Stimulated activated naive CD4-positive, alpha-beta T cell treated with Interleukin-2 at 50 U/mL for 16 hours (primary cell): ENCODE results near the gene HEXD.

Source experiments
- DNase-seq: peaks from one replicate; lab custom pipeline; 2025; lab: John Stamatoyannopoulos, UW

Gene HEXD

DNA sequence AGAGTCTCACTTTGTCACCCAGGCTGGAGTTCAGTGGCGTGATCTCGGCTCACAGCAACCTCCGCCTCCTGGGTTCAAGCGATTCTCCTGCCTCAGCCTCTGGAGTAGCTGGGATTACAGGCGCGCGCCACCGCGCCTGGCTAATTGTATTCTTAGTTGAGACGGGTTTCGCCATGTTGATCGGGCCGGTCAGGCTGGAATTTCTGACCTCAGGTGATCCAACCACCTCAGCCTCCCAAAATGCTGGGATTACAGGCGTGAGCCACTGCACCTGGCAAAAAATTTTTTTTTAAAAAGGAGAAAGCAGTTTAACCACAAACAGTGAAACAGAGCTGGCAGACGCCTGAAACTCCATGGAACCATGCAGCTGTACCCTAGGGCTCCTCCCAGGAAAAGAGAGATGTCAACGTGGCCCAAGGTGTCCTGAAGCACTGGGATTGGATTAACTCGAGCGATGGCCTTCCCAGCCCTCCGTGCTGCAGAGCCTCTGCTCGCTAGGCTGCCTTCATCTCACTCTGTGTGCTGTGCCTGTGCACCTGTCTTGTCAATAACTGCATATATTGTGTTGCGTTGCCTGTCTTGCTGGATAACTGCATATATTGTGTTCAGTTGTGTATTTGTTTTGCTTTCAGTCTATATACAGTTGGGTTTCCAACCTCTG is 71.8 kb downstream of the HEXD start:
- DNase-seq, result no peak

DNA sequence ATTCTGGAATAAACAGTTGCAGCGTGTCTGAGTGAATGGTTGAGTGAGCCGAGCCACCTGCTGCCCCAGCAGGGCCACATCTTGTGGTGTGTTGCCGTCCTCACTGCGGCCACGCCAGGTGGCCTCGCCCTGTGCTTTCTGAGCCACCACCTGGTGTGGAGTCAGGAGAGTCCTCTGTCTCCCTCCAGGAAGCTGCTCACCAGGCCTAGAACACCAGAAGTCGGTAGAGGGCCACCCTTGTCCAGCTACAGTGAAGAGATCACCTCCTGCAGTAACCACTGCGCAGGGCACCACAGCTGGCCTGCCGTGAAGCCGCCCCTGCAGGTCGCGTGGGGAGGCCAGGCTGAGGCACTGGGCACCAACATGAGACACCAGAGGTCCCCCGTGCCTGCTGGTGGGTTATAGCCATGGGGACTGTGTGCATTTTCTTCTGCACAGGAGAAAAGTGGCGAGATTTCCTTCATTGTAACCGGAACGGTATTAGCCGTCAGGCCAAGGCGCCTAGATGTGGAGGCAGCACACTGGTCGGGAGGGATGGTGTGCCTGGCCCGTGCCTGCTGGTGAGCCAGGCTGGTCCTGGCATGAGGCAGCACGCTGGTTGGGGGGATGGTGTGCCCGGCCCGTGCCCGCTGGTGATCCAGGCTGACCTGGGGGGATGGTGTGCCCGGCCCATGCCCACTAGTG is 72.5 kb downstream of the HEXD start:
- DNase-seq, result no peak

DNA sequence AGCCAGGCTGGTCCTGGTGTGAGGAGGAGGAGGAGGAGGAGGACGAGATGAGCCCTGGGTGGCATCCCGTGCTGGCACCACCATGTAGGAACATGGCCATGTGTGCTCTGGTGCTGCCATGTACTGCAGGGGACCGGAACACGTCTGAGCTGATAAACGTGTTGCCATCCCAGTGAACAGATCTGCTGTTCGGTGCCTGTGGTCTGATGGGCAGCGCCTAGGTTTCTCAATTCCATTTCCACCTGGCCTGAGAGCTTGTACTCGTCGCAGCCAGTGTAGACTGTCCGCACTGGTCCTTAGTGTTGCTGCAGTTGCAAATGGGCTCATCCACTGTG is 73.0 kb downstream of the HEXD start:
- no peak for DNase-seq

DNA sequence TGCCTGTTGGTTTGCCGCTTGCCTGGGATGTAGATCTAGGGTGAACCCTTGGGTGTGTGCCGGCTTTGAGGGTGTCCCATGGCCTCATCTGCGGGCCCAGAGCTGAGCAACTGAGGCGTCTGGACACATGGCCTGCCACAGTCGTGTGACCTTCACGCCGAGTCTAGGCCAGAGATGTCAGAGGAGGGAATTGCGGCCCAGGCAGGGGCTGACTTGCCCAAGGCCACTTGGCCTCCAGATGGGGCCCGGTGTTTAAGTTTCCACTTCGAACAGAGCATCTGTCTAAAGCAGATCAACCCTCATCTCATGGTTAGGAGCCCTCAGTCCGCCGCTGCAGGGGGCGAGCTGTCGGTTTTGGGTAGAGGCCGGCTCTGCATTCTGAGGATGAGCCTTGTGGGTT is 73.4 kb downstream of the HEXD start:
- no peak for DNase-seq
